Smooth muscle cell of bladder (primary cell): ENCODE data around the gene FAM111B. TPM values are rescaled to one million over a fixed set of nuclear protein-coding genes. Genes with fewer than 3 reads are reported as not detected.

Source experiments
- total RNA-seq: library from RNA; depleted of rRNA; stranded (reverse); fragments of >200 nt; gene quantifications from 2 replicates; pipeline ENCODE4 v1.2.3, GENCODE V29; 2014

FAM111B gene, protein sequence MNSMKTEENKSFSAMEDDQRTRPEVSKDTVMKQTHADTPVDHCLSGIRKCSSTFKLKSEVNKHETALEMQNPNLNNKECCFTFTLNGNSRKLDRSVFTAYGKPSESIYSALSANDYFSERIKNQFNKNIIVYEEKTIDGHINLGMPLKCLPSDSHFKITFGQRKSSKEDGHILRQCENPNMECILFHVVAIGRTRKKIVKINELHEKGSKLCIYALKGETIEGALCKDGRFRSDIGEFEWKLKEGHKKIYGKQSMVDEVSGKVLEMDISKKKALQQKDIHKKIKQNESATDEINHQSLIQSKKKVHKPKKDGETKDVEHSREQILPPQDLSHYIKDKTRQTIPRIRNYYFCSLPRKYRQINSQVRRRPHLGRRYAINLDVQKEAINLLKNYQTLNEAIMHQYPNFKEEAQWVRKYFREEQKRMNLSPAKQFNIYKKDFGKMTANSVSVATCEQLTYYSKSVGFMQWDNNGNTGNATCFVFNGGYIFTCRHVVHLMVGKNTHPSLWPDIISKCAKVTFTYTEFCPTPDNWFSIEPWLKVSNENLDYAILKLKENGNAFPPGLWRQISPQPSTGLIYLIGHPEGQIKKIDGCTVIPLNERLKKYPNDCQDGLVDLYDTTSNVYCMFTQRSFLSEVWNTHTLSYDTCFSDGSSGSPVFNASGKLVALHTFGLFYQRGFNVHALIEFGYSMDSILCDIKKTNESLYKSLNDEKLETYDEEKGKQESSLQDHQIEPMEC
- total RNA-seq, result 0.37 and 1.00 TPM in 2 replicates

DNA sequence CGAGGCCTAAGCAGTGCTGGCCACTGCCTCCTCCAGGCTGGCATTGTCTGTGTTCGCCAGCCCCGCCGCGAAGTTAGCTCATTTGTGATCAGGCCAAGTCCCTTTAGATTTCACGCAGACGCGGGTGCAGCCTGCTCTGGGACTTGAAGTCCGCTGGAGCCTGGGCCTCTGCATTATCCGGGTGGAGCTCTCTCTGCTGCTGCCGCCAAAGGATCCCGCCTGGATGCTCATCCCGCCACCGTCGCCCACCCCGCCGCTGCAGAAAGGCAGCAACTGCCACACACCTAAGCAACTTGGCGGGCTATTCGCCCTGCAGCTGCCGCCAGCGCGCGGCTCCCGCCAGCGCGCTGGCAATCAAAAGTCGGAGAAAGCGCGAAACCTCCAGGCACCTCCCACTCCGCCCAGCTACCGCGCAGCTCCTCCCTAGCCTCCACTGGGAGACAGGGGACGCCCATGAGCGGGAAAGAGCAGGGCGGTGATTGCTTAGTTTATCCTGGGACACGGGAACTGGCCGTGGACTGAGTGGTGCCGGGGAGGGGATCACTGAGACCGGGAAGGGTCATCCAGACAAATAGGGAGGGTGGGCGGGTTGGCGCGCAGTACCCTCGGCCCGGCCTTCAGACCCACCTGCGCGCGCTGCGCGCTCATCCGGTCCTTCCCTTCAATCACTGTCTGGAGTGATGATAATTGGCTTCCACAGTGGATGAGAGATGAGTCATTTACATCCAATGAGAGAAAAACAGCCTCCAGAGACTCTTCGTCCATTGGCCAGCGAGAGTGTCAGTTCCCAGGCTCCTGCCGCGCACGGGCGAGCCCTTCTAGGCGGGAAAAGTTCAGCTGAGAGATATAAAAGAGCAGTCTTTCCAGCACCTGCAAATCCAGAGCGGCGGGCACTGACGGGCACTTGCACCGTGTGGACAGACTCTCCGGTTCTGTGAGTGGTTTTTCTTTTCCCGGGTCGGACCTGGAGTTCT is at the start of gene FAM111B:
TSS of gene FAM111B (plus strand) at position 875 of the 974 bp plus-strand sequence. CDS start 2,389 bp downstream, outside the sequence.

DNA sequence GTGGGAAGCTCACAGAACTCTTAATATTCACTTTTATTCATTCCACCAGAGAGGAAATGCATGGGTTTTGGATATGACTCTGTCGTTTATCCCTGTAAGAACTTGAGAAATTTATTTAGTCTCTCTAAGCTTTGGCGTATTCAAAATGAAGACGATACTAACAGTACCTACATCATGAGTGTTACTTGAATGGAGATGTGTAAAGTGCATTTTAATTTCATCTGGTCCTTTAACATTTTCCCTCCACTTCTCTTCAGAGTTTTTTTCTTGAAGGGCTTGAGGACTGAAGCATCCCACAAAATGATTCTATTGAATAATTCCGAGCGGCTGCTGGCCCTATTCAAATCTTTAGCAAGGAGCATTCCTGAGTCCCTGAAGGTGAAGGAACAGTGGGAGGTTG is 21.0 kb upstream of the FAM111B start, which contains the start of gene GLYATL1B:
TSS of gene GLYATL1B (plus strand) at position 301 of the 400 bp plus-strand sequence. CDS start at position 301, 0 bp downstream.

DNA sequence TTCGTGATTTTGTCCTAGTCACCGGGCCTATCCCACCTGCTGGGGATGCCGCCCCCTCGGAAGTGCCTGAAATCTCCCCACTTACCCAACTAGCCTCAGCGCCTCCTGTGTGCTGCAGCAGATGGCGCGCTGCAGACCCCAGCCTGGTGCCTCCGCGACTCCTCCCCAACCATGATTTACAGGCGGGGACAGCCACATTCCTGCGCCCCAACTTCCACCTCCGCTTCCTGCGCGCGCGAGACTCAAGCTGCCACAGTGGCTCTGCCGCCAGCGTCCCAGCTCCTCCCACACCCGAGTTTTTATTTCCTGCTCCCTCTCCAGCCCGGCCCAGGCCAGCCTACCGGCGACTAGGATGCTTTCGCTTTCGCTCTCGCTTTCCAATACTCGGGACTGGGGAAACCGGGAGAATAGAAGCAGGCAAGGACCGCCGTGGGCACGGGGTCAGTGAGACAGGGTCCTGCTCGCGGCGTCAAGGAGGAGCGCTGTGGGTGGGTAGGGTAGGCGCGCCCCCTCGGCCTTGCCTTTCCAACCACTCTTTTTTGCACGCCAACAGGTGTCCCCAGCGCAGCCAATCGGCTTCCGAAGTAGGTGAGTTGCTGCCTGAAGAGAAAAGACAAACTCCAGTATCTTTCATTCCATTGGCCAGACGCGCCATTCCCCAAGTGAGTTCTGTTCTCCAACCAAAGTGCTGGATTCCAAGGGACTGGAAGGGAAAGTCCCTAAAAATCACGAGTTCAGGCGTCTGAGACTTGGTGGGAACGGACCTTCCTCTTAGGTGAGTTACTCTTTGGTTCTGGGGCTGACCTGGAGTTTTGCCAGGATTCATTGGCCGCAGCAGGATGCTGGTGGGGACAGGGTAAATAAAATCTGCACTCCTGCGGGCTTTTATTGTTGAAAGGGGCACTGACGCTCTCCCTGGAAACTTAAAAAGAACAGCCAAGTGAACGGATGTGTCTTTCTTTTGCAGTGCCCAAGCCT is 35.8 kb downstream of the FAM111B start, which contains the start of gene FAM111A:
TSS of gene FAM111A (plus strand) at position 327 of the 978 bp plus-strand sequence. CDS start 6,017 bp downstream, outside the sequence.

DNA sequence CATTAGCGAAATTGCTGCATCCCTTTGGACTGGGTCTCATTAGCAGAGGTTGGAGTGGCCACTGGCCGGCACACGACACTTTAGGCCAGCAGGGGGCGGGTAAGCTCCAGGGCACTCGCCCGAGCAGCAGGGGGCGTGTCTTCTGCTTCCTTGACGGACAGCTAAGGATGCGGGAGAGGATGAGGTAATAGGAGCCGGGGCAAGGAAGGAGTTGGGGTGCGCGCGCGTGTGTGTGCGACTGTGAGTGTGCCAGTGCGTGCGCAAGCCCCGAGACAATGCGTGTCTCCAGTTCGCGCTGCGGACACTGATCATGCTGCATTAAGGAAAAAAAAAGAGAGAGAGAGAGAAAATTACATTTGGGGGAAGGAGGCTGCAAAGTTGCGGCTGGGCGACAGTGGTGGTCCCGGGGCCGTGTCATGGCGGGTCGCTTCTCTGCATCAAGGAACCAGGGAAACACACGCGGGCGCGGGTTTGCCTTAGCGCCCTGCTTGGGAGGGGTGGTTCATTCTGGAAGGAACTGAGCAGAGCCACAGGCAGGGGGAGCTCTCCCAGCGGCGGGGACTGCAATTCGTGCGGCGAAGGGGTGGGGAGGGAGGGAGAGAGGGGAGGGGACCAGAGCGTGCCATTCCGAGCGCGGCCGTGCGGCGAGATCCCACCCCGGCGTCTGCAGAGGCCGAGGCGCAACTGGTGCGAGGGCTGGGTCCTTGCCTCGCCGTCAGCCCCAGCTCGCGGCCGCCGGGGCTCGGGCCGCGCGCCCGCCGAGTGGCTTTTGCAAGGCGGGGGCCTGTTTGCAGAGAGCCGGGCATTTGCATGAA is 64.7 kb downstream of the FAM111B start, which contains the start of gene DTX4:
TSS of gene DTX4 (plus strand) at position 625 of the 815 bp plus-strand sequence. CDS start 464 bp downstream, outside the sequence.

Other genes starting within 250 kb of the FAM111B start
- 0.57 TPM in 1 of 2 replicates, not detected in the other for gene GLYATL1, start 167.7 kb upstream of the FAM111B start, total RNA-seq
- gene GLYATL1B, start 20.9 kb upstream of the FAM111B start, total RNA-seq, result not detected in 2 replicates
- gene FAM111A, start 35.6 kb downstream of the FAM111B start, total RNA-seq, result 32.3 and 40.8 TPM in 2 replicates
- 3.6 and 6.3 TPM in 2 replicates for gene DTX4, start 64.9 kb downstream of the FAM111B start, total RNA-seq
- not detected in 2 replicates for gene MPEG1, start 105.7 kb downstream of the FAM111B start, total RNA-seq